ENCODE data around the gene YIF1A. TPM values are rescaled to one million over a fixed set of nuclear protein-coding genes. Genes with fewer than 3 reads are reported as not detected.

Gene YIF1A
- total RNA-seq, 3 donors from 2014 or later = 56.8 to 61.4 (median 57.7) TPM

GRCh38 chr11:66291303-66291705 lies 2.4 kb upstream of the YIF1A start:
- Histone ChIP-seq H3K9me3 (no peaks in the 10 kb centered on the region), H3K27me3 (peaks cover 5 to 39% of the 10 kb centered on the region in 2 donors), H3K27ac (no peak overlapping the region), H3K4me1 (peaks cover 0 to 15% of the 10 kb centered on the region in 2 donors), H3K4me3 (peak overlapping the region in 2 of 3 donors; percentile 42 to 66), H3K36me3 (no peaks in the 10 kb centered on the region)
- no peak for DNase-seq (ENCODE audit: low spot score in 2 of 2)
- no peak for TF ChIP-seq POLR2AphosphoS5 (IDR thresholded peaks at IDR 0.05)
- TF ChIP-seq CTCF (IDR thresholded peaks at IDR 0.05) = no peak
- TF ChIP-seq POLR2A (IDR thresholded peaks at IDR 0.05) = no peak
- intact Hi-C loops (cut with DNase I; ENCODE audit: low total_unique reads) = no loop called here

GRCh38 chr11:66290330-66290621 lies 1.3 kb upstream of the YIF1A start:
- Histone ChIP-seq H3K27me3 (peaks cover 5 to 35% of the 10 kb centered on the region in 2 donors), H3K36me3 (no peaks in the 10 kb centered on the region), H3K27ac (no peak overlapping the region), H3K9me3 (no peaks in the 10 kb centered on the region), H3K4me3 (no peak overlapping the region), H3K4me1 (peaks cover 0 to 15% of the 10 kb centered on the region in 2 donors)
- intact Hi-C loops (cut with DNase I; ENCODE audit: low total_unique reads) = no loop called here
- no peak for DNase-seq (ENCODE audit: low spot score in 2 of 2)
- no peak for TF ChIP-seq POLR2AphosphoS5 (IDR thresholded peaks at IDR 0.05)
- no peak for TF ChIP-seq CTCF (IDR thresholded peaks at IDR 0.05)
- TF ChIP-seq POLR2A (IDR thresholded peaks at IDR 0.05) = no peak

GRCh38 chr11:66289548-66290329 lies 796 bp upstream of the YIF1A start:
- intact Hi-C loops (cut with DNase I; ENCODE audit: low total_unique reads) = loop anchor here (10.0 kb wide), 1 partner anchor 355 kb away; no protein-coding TSS in a partner anchor
- H3K9me3 ChIP-seq = no peaks in the 10 kb centered on the region
- no peaks in the 10 kb centered on the region for H3K36me3 ChIP-seq
- H3K27me3 ChIP-seq = peaks cover 5 to 30% of the 10 kb centered on the region in 2 donors
- TF ChIP-seq POLR2A (IDR thresholded peaks at IDR 0.05) (no peak), CTCF (IDR thresholded peaks at IDR 0.05) (no peak), POLR2AphosphoS5 (IDR thresholded peaks at IDR 0.05) (no peak)
- H3K27ac ChIP-seq = peak overlapping the region; percentile 97 to 98
- DNase-seq (ENCODE audit: low spot score in 2 of 2) = peak in 1 of 2 donors; percentile 72
- peak overlapping the region; percentile 72 to 99 (median 84) for H3K4me3 ChIP-seq
- peaks cover 0 to 15% of the 10 kb centered on the region in 2 donors for H3K4me1 ChIP-seq

GRCh38 chr11:66287889-66288670 lies 863 bp downstream of the YIF1A start:
- TF ChIP-seq POLR2A (IDR thresholded peaks at IDR 0.05) (no peak), CTCF (IDR thresholded peaks at IDR 0.05) (no peak), POLR2AphosphoS5 (IDR thresholded peaks at IDR 0.05) (no peak)
- Histone ChIP-seq H3K9me3 (no peaks in the 10 kb centered on the region), H3K4me3 (peak overlapping the region; percentile 72 to 99 (median 84)), H3K4me1 (peaks cover 0 to 15% of the 10 kb centered on the region in 2 donors), H3K27me3 (peaks cover 5 to 13% of the 10 kb centered on the region in 2 donors), H3K36me3 (no peaks in the 10 kb centered on the region), H3K27ac (peak overlapping the region; percentile 97 to 98)
- intact Hi-C loops (cut with DNase I; ENCODE audit: low total_unique reads) = loop anchor here (10.0 kb wide), 1 partner anchor 357 kb away; no protein-coding TSS in a partner anchor
- DNase-seq (ENCODE audit: low spot score in 2 of 2) = no peak
